ENCODE results near the gene GTF2A1.

GTF2A1 gene

DNA sequence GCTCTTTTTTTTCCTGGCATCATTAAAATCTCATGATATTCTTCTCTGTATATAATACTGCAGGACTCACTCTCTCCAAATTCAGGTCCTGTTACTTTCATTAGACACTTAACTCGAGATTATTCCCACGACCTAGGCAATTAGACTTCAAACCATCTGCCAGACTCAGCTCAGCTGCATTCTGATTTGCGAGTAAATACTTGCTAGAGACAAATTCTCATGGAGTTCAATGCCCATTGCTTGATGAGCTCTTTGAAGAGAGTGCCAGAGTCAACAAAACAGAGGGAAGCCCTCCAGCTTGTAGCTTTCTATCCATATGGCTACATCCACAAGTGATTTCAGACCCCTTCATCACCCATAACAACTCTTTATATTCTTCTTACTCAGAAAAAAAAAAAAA is 88.3 kb downstream of the GTF2A1 start:
- DNase-seq: no peak

DNA sequence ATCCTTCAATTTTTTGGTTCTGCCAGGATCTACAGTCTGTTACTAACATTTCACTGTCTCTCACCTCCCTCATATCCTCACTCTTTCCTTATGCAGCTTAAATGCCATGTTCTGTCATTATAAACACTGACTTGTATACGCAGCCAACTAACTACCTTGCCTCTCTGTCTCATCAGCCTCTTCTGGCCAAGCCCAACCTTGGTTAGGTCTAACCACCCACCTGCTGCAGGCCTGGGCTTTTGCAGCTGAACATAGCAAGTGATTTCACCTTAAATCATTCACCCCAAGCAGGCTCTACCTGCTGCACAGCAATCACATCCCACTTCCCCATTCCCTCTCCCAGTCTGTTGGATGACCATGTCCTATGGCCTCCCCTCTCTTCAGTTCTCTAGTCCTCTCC is 91.5 kb downstream of the GTF2A1 start:
- no peak for DNase-seq

DNA sequence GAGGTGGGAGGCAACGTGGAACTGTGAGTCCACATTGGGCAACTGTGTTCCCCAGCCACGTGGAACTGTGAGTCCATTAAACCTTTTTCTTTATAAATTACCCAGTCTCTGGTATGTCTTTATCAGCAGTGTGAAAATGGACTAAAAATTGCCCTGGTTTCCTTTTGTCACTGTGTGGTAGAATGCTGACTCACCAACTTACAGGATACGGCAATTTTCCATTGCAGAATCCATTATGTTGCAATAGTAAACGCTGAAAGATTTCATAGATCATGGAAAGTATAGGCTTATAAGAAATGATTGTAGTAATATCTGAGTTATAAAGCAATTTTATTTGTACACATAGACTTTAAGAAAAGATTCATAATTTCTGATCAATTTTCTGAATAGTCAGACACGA is 93.0 kb downstream of the GTF2A1 start:
- DNase-seq: no peak

DNA sequence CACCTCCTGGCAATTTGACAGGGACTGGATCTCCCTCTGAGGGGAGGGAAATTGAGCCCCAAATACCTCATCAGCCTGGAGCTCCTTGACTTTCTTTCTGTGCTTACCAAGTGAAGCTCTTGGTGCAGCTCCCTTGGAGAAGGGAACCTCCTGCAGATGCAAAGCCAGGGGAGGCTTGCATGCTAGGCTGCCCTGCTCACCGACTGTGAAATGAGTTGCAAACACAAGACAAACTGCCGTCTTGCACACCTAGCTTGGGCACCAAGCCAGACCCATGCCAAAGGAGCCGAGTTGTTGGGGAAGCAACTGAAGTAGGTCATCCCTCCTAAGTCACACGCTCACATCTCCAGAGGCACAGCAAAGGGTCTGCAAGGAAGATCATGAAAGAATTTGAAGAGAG is 95.2 kb downstream of the GTF2A1 start:
- DNase-seq: no peak
